Measurements from ENCODE around the gene PCDHB11.
"Not testable (repeated sequence)": the region's sequence is repeated elsewhere in the genome, so short reads cannot be mapped to it uniquely, and the experiment has no call there.

The PCDHB11 gene

GRCh38 chr5:141196363-141196762, 3.1 kb upstream of the PCDHB11 start:
- Histone ChIP-seq H3K27me3 (replicated peaks; ENCODE audit: insufficient read depth, low read length) (no peaks in the 10 kb centered on the region), H3K79me2 (ENCODE audit: low read length) (no peaks in the 10 kb centered on the region), H3K9me3 (replicated peaks; ENCODE audit: insufficient read depth, low read length) (no peaks in the 10 kb centered on the region), H3K9ac (ENCODE audit: low read length) (no peak overlapping the region), H3F3A (ENCODE audit: insufficient read depth, low read length) (no peaks in the 10 kb centered on the region), H3K4me2 (ENCODE audit: low read depth, low read length) (no peak overlapping the region), H3K36me3 (replicated peaks; ENCODE audit: insufficient read depth, low read length) (no peaks in the 10 kb centered on the region), H2AFZ (ENCODE audit: low read length) (no peak overlapping the region), H3K4me3 (ENCODE audit: low read length) (no peak overlapping the region), H4K20me1 (ENCODE audit: insufficient read depth, low read length) (no peaks in the 10 kb centered on the region), H3K4me1 (ENCODE audit: low read length) (no peaks in the 10 kb centered on the region), H3K27ac (ENCODE audit: low read length) (no peak overlapping the region), H3K9me2 (replicated peaks; ENCODE audit: insufficient read depth, low read length) (no peaks in the 10 kb centered on the region)
- TF ChIP-seq CTCF (IDR thresholded peaks at IDR 0.05; ENCODE audit: low read length), result no peak
- TF ChIP-seq EZH2phosphoT487 (IDR thresholded peaks at IDR 0.05; ENCODE audit: low read length), result no peak
- TF ChIP-seq EZH2 (optimal IDR thresholded peaks at IDR 0.05; ENCODE audit: low read depth, low read length), result no peak
- DNase-seq, result no peak

- not testable (repeated sequence) for H2AFZ ChIP-seq (ENCODE audit: low read length); DNase-seq; H3K4me3 ChIP-seq (ENCODE audit: low read length); H4K20me1 ChIP-seq (ENCODE audit: insufficient read depth, low read length); H3K9me2 ChIP-seq (replicated peaks; ENCODE audit: insufficient read depth, low read length); H3K27ac ChIP-seq (ENCODE audit: low read length); H3K79me2 ChIP-seq (ENCODE audit: low read length); H3K4me1 ChIP-seq (ENCODE audit: low read length); H3K27me3 ChIP-seq (replicated peaks; ENCODE audit: insufficient read depth, low read length); H3F3A ChIP-seq (ENCODE audit: insufficient read depth, low read length); H3K9me3 ChIP-seq (replicated peaks; ENCODE audit: insufficient read depth, low read length); H3K4me2 ChIP-seq (ENCODE audit: low read depth, low read length); H3K36me3 ChIP-seq (replicated peaks; ENCODE audit: insufficient read depth, low read length); H3K9ac ChIP-seq (ENCODE audit: low read length)
Measured at GRCh38 chr5:141201126-141201525, 1.7 kb downstream of the PCDHB11 start.

- H3K4me1 ChIP-seq (ENCODE audit: low read length); H3K27me3 ChIP-seq (replicated peaks; ENCODE audit: insufficient read depth, low read length); H3K27ac ChIP-seq (ENCODE audit: low read length); H3F3A ChIP-seq (ENCODE audit: insufficient read depth, low read length); H2AFZ ChIP-seq (ENCODE audit: low read length); H3K4me2 ChIP-seq (ENCODE audit: low read depth, low read length); DNase-seq; H3K9ac ChIP-seq (ENCODE audit: low read length); H3K9me3 ChIP-seq (replicated peaks; ENCODE audit: insufficient read depth, low read length); H4K20me1 ChIP-seq (ENCODE audit: insufficient read depth, low read length); H3K9me2 ChIP-seq (replicated peaks; ENCODE audit: insufficient read depth, low read length); H3K79me2 ChIP-seq (ENCODE audit: low read length); H3K36me3 ChIP-seq (replicated peaks; ENCODE audit: insufficient read depth, low read length); H3K4me3 ChIP-seq (ENCODE audit: low read length): not testable (repeated sequence)
Measured at GRCh38 chr5:141201646-141202045, 2.2 kb downstream of the PCDHB11 start.

DNA sequence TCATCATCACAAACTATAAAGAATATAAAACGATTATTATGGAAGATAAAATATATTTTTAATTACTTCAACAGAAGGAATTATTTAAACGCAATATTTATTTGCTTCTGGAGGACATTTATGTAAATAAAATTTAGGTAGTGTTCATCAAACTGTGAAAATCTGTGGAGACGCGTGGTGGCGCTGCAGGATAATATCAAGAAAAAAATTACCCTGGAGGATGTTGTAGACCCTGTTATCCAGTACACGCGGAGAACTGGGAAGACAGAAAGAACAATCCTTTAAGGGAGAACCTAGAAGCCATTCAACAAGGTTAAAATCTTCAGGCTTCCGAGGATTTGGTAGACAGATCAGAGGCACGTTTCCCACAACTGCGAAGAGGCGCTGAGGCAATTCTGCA, 9.1 kb downstream of the PCDHB11 start, which contains the start of gene PCDHB12:
TSS of gene PCDHB12 (plus strand) at position 242 of the 400 bp plus-strand sequence. CDS start 189 bp downstream, outside the sequence.
- no peak within 1 kb of the TSS for H3K4me3 ChIP-seq (ENCODE audit: low read length)
- no peak within 1 kb of the TSS for H3K27ac ChIP-seq (ENCODE audit: low read length)
- H2AFZ ChIP-seq (ENCODE audit: low read length), result no peak within 1 kb of the TSS
- H4K20me1 ChIP-seq (ENCODE audit: insufficient read depth, low read length), result no peaks in the 10 kb centered on the region
- peak; percentile 37 for DNase-seq
- H3K79me2 ChIP-seq (ENCODE audit: low read length), result no peaks in the 10 kb centered on the region
- H3K9me3 ChIP-seq (replicated peaks; ENCODE audit: insufficient read depth, low read length), result no peaks in the 10 kb centered on the region
- TF ChIP-seq EZH2phosphoT487 (IDR thresholded peaks at IDR 0.05; ENCODE audit: low read length) (no peak), CTCF (IDR thresholded peaks at IDR 0.05; ENCODE audit: low read length) (peak; percentile 52), EZH2 (optimal IDR thresholded peaks at IDR 0.05; ENCODE audit: low read depth, low read length) (no peak)
- H3K4me2 ChIP-seq (ENCODE audit: low read depth, low read length), result no peak within 1 kb of the TSS
- no peaks in the 10 kb centered on the region for H3K36me3 ChIP-seq (replicated peaks; ENCODE audit: insufficient read depth, low read length)
- 0 out of 2 replicates have a peak, but pooled peaks cover 4% of the 10 kb centered on the region for H3K27me3 ChIP-seq (replicated peaks; ENCODE audit: insufficient read depth, low read length)
- H3K9ac ChIP-seq (ENCODE audit: low read length), result no peak within 1 kb of the TSS
- H3K9me2 ChIP-seq (replicated peaks; ENCODE audit: insufficient read depth, low read length), result no peaks in the 10 kb centered on the region
- H3K4me1 ChIP-seq (ENCODE audit: low read length), result no peaks in the 10 kb centered on the region
- no peaks in the 10 kb centered on the region for H3F3A ChIP-seq (ENCODE audit: insufficient read depth, low read length)

GRCh38 chr5:141210281-141210680, 10.9 kb downstream of the PCDHB11 start:
- not testable (repeated sequence) for H3K36me3 ChIP-seq (replicated peaks; ENCODE audit: insufficient read depth, low read length); DNase-seq; H3K27ac ChIP-seq (ENCODE audit: low read length); H3F3A ChIP-seq (ENCODE audit: insufficient read depth, low read length); H3K9me3 ChIP-seq (replicated peaks; ENCODE audit: insufficient read depth, low read length); H3K4me1 ChIP-seq (ENCODE audit: low read length); H3K79me2 ChIP-seq (ENCODE audit: low read length); H3K9ac ChIP-seq (ENCODE audit: low read length); H3K4me3 ChIP-seq (ENCODE audit: low read length); H2AFZ ChIP-seq (ENCODE audit: low read length); H3K27me3 ChIP-seq (replicated peaks; ENCODE audit: insufficient read depth, low read length); H3K9me2 ChIP-seq (replicated peaks; ENCODE audit: insufficient read depth, low read length); H3K4me2 ChIP-seq (ENCODE audit: low read depth, low read length); H4K20me1 ChIP-seq (ENCODE audit: insufficient read depth, low read length)

DNA sequence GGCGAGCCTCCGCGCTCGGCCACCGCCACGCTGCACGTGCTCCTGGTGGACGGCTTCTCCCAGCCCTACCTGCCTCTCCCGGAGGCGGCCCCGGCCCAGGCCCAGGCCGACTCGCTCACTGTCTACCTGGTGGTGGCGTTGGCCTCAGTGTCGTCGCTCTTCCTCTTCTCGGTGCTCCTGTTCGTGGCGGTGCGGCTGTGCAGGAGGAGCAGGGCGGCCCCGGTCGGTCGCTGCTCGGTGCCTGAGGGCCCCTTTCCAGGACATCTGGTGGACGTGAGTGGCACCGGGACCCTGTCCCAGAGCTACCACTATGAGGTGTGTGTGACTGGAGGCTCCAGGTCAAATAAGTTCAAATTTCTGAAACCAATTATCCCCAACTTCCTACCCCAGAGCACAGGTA, 11.4 kb downstream of the PCDHB11 start:
- not testable (repeated sequence) for H4K20me1 ChIP-seq (ENCODE audit: insufficient read depth, low read length); H3K4me3 ChIP-seq (ENCODE audit: low read length); H3K9me2 ChIP-seq (replicated peaks; ENCODE audit: insufficient read depth, low read length); H3K79me2 ChIP-seq (ENCODE audit: low read length); H3K27me3 ChIP-seq (replicated peaks; ENCODE audit: insufficient read depth, low read length); H3K9me3 ChIP-seq (replicated peaks; ENCODE audit: insufficient read depth, low read length); DNase-seq; H2AFZ ChIP-seq (ENCODE audit: low read length); H3F3A ChIP-seq (ENCODE audit: insufficient read depth, low read length); H3K36me3 ChIP-seq (replicated peaks; ENCODE audit: insufficient read depth, low read length); H3K27ac ChIP-seq (ENCODE audit: low read length); H3K4me1 ChIP-seq (ENCODE audit: low read length); H3K9ac ChIP-seq (ENCODE audit: low read length); H3K4me2 ChIP-seq (ENCODE audit: low read depth, low read length)

All from MM.1S (cell line).